Activated CD8-positive, alpha-beta memory T cell treated with anti-CD3 and anti-CD28 coated beads for 4 hours (primary cell): ENCODE data around the gene KRT10.
"Not testable (repeated sequence)": the region's sequence is repeated elsewhere in the genome, so short reads cannot be mapped to it uniquely, and the experiment has no call there.

Experiments
- DNase-seq, 2 donors: peaks; one replicate each; pipeline ENCODE4 v3.0.0-alpha.2; 2020; ENCODE audit warnings: low read depth in 2 of 2

Gene KRT10

DNA sequence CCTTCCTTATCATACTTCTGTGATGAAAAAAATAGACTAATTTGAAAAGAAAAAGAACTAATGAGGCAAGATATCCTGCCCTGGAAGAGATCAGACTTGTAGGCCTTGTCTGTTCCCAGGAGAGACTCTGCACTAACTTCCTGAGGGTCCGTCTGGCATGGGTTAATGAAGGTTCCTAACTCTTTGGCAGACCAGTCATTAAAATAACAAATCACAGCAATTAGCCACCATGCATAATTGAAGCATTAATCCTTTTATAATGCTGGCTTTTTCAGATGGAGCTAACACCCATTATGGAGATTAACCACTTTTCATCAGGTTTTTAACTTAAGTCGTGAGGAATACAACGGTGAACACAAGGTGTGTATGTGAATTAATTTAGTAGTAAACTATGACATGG lies 10.4 kb upstream of the KRT10 start:
- DNase-seq, result no peak

- DNase-seq, result no peak
Observed at GRCh38 chr17:40830085-40830776, 7.8 kb upstream of the KRT10 start.

- no peak for DNase-seq
Observed at GRCh38 chr17:40828454-40829044, 6.1 kb upstream of the KRT10 start.

- DNase-seq, result no peak
Observed at GRCh38 chr17:40827746-40828453, 5.5 kb upstream of the KRT10 start.

- DNase-seq, result no peak
Observed at GRCh38 chr17:40825599-40825998, 3.2 kb upstream of the KRT10 start.

- no peak for DNase-seq
Observed at GRCh38 chr17:40824015-40824832, 1.8 kb upstream of the KRT10 start.

- DNase-seq, result no peak
Observed at GRCh38 chr17:40821536-40821935, 878 bp downstream of the KRT10 start.

DNA sequence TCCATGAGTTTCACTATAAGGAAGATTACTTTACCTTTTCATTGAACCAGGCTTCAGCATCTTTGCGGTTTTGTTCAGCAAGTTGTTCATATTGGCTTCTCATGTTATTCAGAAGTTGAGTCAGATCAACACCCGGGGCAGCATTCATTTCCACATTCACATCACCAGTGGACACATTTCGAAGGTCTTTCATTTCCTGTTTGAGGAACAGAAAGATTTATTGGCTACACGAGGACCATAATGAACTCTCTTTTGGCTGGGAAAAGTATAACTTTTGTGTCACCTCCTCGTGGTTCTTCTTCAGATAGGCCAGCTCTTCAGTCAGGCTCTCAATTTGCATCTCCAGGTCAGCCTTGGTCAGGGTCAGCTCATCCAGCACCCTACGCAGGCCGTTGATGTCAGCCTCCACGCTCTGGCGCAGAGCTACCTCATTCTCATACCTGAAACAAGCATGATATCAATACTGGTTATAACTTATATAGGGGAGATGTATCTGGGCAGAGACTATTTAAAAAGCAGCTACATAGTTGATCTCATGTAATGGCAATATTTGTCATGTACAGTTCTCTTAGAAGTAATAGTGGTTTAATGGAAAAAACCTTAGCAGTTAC lies 2.1 kb downstream of the KRT10 start:
- DNase-seq, result no peak

DNA sequence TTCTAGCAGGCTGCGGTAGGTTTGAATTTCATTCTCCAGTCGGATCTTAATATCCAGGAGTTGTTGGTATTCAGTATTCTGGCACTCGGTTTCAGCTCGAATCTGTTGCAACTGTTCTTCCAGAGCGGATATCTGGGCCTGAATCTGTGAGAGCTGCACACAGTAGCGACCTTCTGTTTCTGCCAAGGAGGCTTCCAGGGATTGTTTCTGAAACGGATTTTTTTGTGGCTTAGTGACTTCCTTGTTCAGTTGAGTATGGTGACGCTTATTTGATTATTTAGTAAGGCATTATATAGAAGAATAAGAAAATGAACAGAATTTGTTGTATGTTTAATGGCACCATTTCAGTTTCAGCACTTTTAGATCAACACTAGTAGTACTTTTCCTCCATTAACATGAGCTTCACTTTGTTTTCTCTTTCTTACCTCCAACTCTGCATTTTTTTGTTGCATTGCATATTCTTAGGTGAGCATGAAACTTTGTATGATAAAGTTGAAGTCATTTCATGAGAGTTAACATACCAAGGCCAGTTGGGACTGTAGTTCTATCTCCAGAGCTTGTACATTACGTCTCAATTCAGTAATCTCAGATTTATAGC lies 2.8 kb downstream of the KRT10 start:
- DNase-seq, result no peak

DNA sequence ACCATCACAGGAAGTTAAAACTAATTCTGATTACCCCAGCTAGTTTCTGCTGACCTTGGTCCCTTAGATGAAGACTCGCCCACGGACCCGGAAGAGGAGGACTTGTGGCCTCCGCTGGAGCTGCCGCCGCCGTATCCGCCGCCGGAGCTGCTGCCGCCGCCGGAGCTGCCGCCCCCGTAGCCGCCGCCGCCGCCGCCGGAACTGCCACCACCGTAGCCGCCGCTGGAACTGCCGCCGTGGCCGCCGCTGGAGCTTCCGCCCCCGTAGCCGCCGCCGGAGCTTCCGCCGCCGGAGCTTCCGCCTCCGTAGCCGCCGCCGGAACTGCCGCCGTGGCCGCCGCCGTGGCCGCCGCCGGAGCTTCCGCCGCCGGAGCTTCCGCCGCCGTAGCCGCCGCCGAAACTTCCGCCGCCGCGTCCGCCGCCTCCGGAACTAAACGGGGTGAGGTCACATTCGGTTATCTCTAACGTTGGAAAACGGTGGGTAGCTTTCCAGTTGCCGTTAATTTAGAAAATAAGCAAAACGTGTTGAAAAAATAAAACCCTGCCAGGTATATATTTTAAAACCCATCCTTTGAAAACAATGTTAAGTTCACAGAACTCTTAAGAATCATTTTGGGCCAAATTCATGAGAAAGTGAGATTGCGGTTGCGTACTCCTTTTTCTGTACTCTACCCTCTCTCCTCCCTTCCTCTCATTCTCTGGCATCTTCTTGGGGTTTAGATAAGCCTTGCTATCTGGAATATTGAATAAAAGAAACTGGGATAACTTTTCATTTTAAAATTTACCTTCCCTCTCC lies 3.5 kb downstream of the KRT10 start:
- peak; percentile 64 to 71 for DNase-seq

- DNase-seq, result no peak
Observed at GRCh38 chr17:40818343-40818732, 4.1 kb downstream of the KRT10 start.

DNA sequence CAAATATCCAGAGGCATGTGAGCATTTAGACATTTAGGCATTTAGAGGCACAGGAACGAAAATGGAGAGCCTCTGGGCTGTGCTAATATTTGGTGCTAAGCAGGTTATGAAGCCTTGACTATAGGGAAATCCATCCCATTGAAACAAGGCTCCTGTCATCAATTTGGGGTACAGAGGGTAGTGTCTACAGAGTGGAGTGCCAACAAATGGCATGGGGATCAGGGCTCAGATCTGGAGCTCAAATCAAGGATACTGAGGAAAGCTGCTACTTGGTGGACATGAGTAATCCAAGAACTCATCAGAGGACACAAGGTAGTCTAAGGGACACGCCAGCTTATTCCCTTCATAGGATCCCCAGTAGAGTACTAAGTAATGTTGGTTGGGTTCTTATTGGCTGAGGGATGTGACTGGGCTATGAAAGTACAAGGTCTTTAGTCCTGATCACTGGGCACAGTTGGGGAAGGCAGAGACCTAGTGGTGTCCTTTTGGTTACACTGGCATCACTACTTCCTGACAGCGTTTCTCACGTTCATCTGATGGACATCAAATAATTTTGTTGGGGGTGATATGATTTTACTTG lies 5.2 kb downstream of the KRT10 start:
- no peak for DNase-seq

DNA sequence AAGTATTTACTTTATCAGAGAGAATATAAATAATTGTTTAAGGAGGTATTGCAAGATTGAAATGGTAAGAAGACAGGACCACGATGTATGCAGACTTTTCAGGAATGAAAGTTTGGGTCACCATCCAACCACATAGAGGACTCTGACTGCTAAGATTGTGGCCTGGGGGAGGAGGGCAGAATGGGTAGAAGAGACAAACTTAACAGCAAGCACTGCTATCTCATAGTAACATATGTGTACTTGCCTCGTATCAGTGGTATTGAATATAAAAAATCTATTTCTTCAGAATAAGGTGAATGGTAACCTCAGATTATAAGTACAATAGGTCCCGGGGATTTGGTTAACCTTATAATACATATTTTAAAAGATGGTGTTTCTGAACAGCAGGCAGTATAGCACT lies 5.8 kb downstream of the KRT10 start:
- DNase-seq, result no peak

DNA sequence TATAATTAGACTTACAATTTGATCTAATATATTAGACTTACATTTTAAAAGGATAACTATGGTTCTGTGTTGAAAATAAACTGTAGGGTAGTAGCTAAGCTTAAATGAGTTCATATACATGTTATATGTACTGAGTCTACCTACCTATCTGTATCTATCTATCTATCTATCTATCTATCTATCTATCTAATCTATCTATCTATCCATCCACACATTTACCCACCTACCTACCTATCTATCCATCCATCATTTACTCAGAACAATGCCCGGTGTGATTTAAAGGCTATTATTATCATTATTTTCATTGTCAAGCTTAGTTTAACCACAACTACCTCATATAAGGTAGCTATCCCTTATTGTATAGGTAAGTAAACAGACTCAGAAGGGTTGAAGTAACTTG lies 7.0 kb downstream of the KRT10 start:
- DNase-seq, result no peak

- not testable (repeated sequence) for DNase-seq
Observed at GRCh38 chr17:40814657-40815056, 7.8 kb downstream of the KRT10 start.

DNA sequence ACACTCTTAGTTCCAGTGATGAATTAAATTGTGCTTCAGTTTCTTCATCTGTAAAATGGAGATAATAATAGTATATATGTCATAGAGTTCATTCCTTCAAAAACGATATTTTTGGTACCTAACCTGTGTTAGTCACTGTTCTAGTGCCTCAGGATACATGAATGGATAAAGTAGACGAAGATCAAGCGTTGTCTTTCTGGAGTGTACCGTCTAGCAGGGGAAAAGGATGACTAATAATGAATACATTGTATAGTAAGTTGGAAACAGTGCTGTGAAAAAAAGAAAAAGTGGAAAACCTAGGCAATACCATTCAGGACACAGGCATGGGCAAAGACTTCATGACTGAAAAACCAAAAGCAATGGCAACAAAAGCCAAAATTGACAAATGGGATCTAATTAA lies 8.6 kb downstream of the KRT10 start:
- DNase-seq, result no peak

DNA sequence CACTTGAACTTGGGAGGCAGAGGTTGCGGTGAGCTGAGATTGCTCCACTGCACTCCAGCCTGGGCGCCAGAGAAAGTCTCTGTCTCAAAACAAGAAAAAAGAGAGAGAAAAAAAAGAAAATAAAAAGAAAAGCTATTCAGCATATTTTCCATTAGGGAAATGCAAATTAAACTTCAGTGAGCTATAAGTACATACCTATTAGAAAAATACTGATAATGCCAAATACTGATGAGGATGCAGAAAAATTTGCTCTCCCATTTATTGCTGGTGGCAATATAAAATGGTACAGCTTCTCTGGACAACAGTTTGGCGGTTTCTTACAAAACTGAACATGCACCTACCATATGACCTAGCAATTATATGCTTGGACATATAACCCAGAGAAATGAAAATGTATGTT lies 9.8 kb downstream of the KRT10 start:
- DNase-seq, result no peak

DNA sequence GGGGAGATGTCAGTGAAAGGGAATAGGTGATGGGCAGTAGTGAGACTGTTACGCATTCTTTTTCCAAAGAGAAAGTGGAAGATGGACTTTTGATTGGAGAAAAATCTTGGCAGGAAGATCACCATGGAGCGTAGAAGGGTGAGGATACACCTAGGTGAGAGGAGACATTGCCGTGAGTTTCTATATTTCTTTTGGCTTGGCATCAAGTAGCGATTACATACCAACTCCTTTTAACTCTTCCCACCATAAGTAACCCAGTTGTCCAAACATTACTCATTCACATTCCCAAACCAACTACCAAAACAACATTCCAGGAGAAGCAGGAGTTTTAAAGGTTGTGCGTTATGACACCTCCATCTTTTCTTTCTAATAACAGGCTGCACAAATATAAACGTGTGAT lies 11.9 kb downstream of the KRT10 start:
- DNase-seq, result no peak

DNA sequence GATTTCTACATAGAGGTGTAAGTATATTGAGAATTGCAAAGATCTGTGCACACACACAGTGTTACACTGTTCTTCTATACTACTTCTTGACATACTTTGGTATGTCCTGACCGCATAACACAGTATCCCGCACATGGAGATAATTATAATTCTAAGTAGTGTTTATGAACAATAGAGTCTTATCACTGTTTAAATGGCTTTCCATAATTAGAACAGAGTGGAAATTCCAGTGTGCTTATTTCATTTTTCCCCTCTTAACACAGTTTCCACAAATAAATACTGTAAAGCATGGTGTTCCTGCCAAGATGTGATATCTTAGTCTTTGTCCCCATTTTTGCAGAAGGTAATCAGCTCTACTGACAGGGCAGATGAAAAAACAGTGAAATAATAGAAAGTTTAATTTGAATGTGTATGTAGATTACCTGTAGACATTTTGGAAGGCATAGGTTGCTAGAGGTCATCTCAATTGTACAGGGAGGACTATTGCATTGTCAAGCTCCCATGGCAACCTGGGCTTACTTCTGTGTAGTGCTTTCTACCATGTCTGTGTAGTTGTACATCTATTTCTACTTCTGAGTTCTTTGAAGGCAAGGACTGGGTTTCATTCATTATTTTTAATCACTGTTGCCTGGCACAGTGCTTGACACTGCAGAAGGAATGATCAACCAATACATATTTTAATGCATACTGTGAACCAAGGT lies 12.5 kb downstream of the KRT10 start:
- DNase-seq, result no peak

- DNase-seq, result no peak
Observed at GRCh38 chr17:40806131-40806530, 16.3 kb downstream of the KRT10 start.
